Lower lobe of right lung (tissue), 2 donors: ENCODE measurements around the gene PAH. TPM values are rescaled to one million over a fixed set of nuclear protein-coding genes. Genes with fewer than 3 reads are reported as not detected.

ENCODE experiments used
- ATAC-seq, 2 donors: fragments of 200-7000 bp; cut with Tn5 transposase; one replicate each; pipeline ENCODE4 v1.9.1; 2020 to 2022; ENCODE audit warnings: mild to moderate bottlenecking in 2 of 2, moderate library complexity in 2 of 2
- DNase-seq: peaks from one replicate; pipeline ENCODE4 v3.0.0-alpha.2; 2020
- H3K27ac ChIP-seq: fragments of 200-600 bp; one replicate; pipeline ENCODE4 v1.8.0; 2022
- H3K27me3 ChIP-seq: fragments of 200-600 bp; one replicate; pipeline ENCODE4 v1.8.0; 2022; ENCODE audit warnings: low read depth
- H3K36me3 ChIP-seq: fragments of 200-600 bp; one replicate; pipeline ENCODE4 v1.8.0; 2022; ENCODE audit warnings: mild to moderate bottlenecking
- H3K4me1 ChIP-seq: fragments of 200-600 bp; one replicate; pipeline ENCODE4 v1.8.0; 2022
- H3K4me3 ChIP-seq: fragments of 200-600 bp; one replicate; pipeline ENCODE4 v1.8.0; 2022; ENCODE audit warnings: mild to moderate bottlenecking
- H3K9me3 ChIP-seq: fragments of 200-600 bp; one replicate; pipeline ENCODE4 v1.8.0; 2022
- intact Hi-C: fragments of 100-400 bp; cut with DNase I; formaldehyde crosslinking; loops from one replicate; pipeline ENCODE4 v1.11.0; 2022
- total RNA-seq: library from RNA; stranded (reverse); fragmentation: NEBNext Ultra II Directional; extraction: Animal tissue kit (Norgen Biotek cat#: 25700); gene quantifications from one replicate; pipeline ENCODE4 v1.2.1, GENCODE V29; 2021
- TF ChIP-seq, protein P1 (sequence below): fragments of 200-600 bp; IDR thresholded peaks from one replicate; pipeline ENCODE4 v1.8.0; 2022; ENCODE audit warnings: antibody characterized with exemption, mild to moderate bottlenecking
- donor health status: DM: no; HTN: yes; CAD: no; lungs with severe emphysema.

PAH gene
- total RNA-seq, 1 donor from 2014 or later: not detected

- no peaks in the 10 kb centered on the region for H3K36me3 ChIP-seq
- no peaks in the 10 kb centered on the region for H3K4me1 ChIP-seq
- no peak overlapping the region for H3K27ac ChIP-seq
- intact Hi-C loops: no loop called here
- H3K4me3 ChIP-seq: no peak overlapping the region
- H3K9me3 ChIP-seq: no peaks in the 10 kb centered on the region
- DNase-seq (no peak), ATAC-seq (no peak)
- TF ChIP-seq, protein P1, sequence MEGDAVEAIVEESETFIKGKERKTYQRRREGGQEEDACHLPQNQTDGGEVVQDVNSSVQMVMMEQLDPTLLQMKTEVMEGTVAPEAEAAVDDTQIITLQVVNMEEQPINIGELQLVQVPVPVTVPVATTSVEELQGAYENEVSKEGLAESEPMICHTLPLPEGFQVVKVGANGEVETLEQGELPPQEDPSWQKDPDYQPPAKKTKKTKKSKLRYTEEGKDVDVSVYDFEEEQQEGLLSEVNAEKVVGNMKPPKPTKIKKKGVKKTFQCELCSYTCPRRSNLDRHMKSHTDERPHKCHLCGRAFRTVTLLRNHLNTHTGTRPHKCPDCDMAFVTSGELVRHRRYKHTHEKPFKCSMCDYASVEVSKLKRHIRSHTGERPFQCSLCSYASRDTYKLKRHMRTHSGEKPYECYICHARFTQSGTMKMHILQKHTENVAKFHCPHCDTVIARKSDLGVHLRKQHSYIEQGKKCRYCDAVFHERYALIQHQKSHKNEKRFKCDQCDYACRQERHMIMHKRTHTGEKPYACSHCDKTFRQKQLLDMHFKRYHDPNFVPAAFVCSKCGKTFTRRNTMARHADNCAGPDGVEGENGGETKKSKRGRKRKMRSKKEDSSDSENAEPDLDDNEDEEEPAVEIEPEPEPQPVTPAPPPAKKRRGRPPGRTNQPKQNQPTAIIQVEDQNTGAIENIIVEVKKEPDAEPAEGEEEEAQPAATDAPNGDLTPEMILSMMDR: no peak
- H3K27me3 ChIP-seq: no peaks in the 10 kb centered on the region
Observed at GRCh38 chr12:102907918-102908317, 9.1 kb downstream of the PAH start.

GRCh38 chr12:102905229-102905628 lies 11.8 kb downstream of the PAH start:
- TF ChIP-seq, protein P1: no peak
- no peak overlapping the region for H3K27ac ChIP-seq
- H3K4me3 ChIP-seq: no peak overlapping the region
- H3K4me1 ChIP-seq: no peaks in the 10 kb centered on the region
- ATAC-seq (no peak), DNase-seq (no peak)
- H3K36me3 ChIP-seq: no peaks in the 10 kb centered on the region
- H3K27me3 ChIP-seq: no peaks in the 10 kb centered on the region
- H3K9me3 ChIP-seq: no peaks in the 10 kb centered on the region
- intact Hi-C loops: no loop called here

DNA sequence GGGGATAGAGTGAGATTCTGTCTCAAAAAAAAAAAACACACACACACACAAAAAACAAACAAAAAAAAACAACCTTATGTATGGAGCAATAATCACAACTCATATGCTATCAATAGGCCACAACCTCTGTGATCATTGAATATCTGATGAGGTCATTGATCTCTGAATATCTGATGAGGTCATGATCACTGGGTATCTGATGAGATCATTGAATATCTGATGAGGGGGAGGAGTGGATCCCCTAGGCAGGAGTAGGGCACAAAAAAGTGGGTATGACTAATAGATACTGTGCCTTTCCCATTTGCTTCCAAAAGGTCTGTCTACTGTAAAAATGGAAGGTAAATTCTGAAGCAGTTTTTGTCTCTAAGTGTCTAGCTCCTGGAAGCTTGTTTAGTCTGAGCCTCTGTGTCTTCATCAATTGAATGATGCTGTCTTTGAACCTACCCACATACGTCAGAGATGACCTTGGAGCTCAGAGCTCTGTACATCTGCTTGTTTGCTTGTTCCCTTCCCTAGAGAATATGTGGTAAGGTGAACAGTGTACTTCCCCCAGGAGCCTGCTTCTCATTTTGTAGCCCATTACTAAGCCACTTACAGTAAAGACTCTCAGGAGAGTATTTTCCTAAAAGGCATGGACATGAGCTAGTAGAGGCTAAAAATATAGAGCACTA lies 13.6 kb downstream of the PAH start:
- Histone ChIP-seq H3K4me1 (no peaks in the 10 kb centered on the region), H3K27me3 (no peaks in the 10 kb centered on the region), H3K36me3 (no peaks in the 10 kb centered on the region), H3K9me3 (no peaks in the 10 kb centered on the region), H3K4me3 (no peak overlapping the region), H3K27ac (no peak overlapping the region)
- intact Hi-C loops: no loop called here
- TF ChIP-seq, protein P1: no peak
- no peak for ATAC-seq
- no peak for DNase-seq

GRCh38 chr12:102902093-102902492 lies 15.0 kb downstream of the PAH start:
- TF ChIP-seq, protein P1: no peak
- Histone ChIP-seq H3K4me3 (no peak overlapping the region), H3K27ac (no peak overlapping the region), H3K9me3 (no peaks in the 10 kb centered on the region), H3K4me1 (no peaks in the 10 kb centered on the region), H3K27me3 (no peaks in the 10 kb centered on the region), H3K36me3 (no peaks in the 10 kb centered on the region)
- DNase-seq (no peak), ATAC-seq (no peak)
- intact Hi-C loops: no loop called here

DNA sequence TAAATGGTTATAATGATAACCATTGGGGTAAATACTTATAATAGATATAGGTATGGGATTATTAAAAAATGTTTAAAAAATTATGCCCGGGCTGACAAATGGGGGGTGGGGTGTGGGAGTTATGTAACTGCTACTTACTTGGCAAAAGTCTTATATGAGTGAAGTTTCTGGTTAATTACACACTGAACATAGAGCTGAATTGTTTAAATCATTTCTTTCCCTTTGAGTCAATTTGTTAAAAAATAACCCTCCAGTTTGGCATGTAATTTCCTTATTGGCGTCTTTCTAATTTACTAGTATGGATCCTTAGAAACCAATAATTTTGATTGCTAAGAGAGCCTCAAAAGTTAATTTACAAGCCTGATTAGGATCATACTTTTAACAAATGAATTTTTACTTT lies 16.7 kb downstream of the PAH start:
- no peaks in the 10 kb centered on the region for H3K27me3 ChIP-seq
- intact Hi-C loops: no loop called here

More for the DNA sequence above, 16.7 kb downstream of the PAH start:
- H3K4me3 ChIP-seq: no peak overlapping the region
- DNase-seq: no peak
- no peak overlapping the region for H3K27ac ChIP-seq
- TF ChIP-seq, protein P1: no peak
- ATAC-seq: no peak
- H3K4me1 ChIP-seq: no peaks in the 10 kb centered on the region
- H3K36me3 ChIP-seq: no peaks in the 10 kb centered on the region
- no peaks in the 10 kb centered on the region for H3K9me3 ChIP-seq
